Kidney (tissue), 14 donors: ENCODE results near the gene LRRC73. TPM values are rescaled to one million over a fixed set of nuclear protein-coding genes. Genes with fewer than 3 reads are reported as not detected.
"Not testable (repeated sequence)": the region's sequence is repeated elsewhere in the genome, so short reads cannot be mapped to it uniquely, and the experiment has no call there.

Experiments used
- DNase-seq, 5 donors: peaks; one replicate each; pipeline ENCODE4 v3.0.0-alpha.2; 2013 to 2020
- FAIRE-seq: peaks from 2 replicates; lab custom pipeline; 2012; peaks lifted over from hg19 to GRCh38; lab: Jason Lieb, UNC
- H3K27ac ChIP-seq, 2 donors: one replicate each; pipeline ENCODE4 v1.7.0; 2013; ENCODE audit warnings: low read depth in 2 of 2, low read length in 2 of 2, inconsistent platforms in 1 of 2
- H3K27me3 ChIP-seq: one replicate; pipeline ENCODE4 v1.7.1; 2013; ENCODE audit warnings: low read length, inconsistent platforms; ENCODE audit not compliant: control insufficient read depth, insufficient read depth
- H3K36me3 ChIP-seq, 3 donors: one replicate each; pipeline versions ENCODE4 v1.7.0 to v1.7.1; 2013; ENCODE audit warnings: low read length in 3 of 3, control low read depth in 1 of 3, inconsistent platforms in 1 of 3; ENCODE audit not compliant: insufficient read depth in 3 of 3, control insufficient read depth in 2 of 3
- H3K4me1 ChIP-seq, 3 donors: one replicate each; pipeline versions ENCODE4 v1.7.0 to v1.7.1; 2013; ENCODE audit warnings: low read length in 3 of 3, inconsistent platforms in 1 of 3, low read depth in 1 of 3; ENCODE audit not compliant: control insufficient read depth in 2 of 3, insufficient read depth in 2 of 3
- H3K4me3 ChIP-seq, 3 donors: one replicate each; pipeline versions ENCODE4 v1.7.0 to v1.8.1; 2013; ENCODE audit warnings: low read length in 3 of 3, control low read depth in 1 of 3, inconsistent platforms in 1 of 3
- H3K9ac ChIP-seq, 3 donors: one replicate each; pipeline versions ENCODE4 v1.7.0 to v1.7.1; 2013; ENCODE audit warnings: low read length in 3 of 3, control low read depth in 1 of 3, inconsistent platforms in 1 of 3
- H3K9me3 ChIP-seq, 3 donors: one replicate each; pipeline versions ENCODE4 v1.7.0 to v1.7.1; 2013; ENCODE audit warnings: low read length in 3 of 3, control low read depth in 1 of 3, inconsistent platforms in 1 of 3; ENCODE audit not compliant: control insufficient read depth in 2 of 3, insufficient read depth in 1 of 3
- CTCF ChIP-seq: IDR thresholded peaks from 3 replicates; pipeline ENCODE4 v1.5.1; 2012; ENCODE audit warnings: mild to moderate bottlenecking, moderate library complexity, borderline replicate concordance; ENCODE audit not compliant: insufficient read depth; ENCODE audit errors: extremely low read depth
- intact Hi-C: fragments of 100-400 bp; cut with DNase I; formaldehyde crosslinking; loops from one replicate; pipeline ENCODE4 v1.11.1; 2022
- polyA plus RNA-seq: library from polyadenylated mRNA; stranded (reverse); fragments of 350-450 nt; fragmentation: Illumina TruSeq; extraction: RNeasy Lipid Tissue Mini Kit (QIAGEN cat#74804); gene quantifications from one replicate; pipeline ENCODE4 v1.2.3, GENCODE V29; 2014; ENCODE audit warnings: low read depth, low replicate concordance; ENCODE audit not compliant: insufficient read depth
- total RNA-seq: library from RNA; stranded (reverse); fragmentation: NEBNext Ultra II Directional; extraction: Animal tissue kit (Norgen Biotek cat#: 25700); gene quantifications from one replicate; pipeline ENCODE4 v1.2.1, GENCODE V29; 2021
- donor health status: control.
- donor health status: control.
- donor health status: control.
- donor health status: control.
- donor health status: control.
- donor health status: DM: yes; HTN: yes; CAD: no.
- donor health status: Normal renal cell carcinoma (clear cell type).

LRRC73 gene
- total and polyA plus RNA-seq, 2 donors from 2014 or later: 1.5 to 4.6 TPM

- no peak overlapping the region for H3K9ac ChIP-seq
- no peaks in the 10 kb centered on the region for H3K9me3 ChIP-seq
- H3K27me3 ChIP-seq: no peaks in the 10 kb centered on the region
- no peak for DNase-seq
- no peak for FAIRE-seq
- H3K36me3 ChIP-seq: peaks cover 0 to 7% (median 6%) of the 10 kb centered on the region in 3 donors
- H3K4me3 ChIP-seq: no peak overlapping the region
- no peaks in the 10 kb centered on the region for H3K4me1 ChIP-seq
- TF ChIP-seq CTCF: no peak
- no peak overlapping the region for H3K27ac ChIP-seq
- intact Hi-C loops: no loop called here
Observed at GRCh38 chr6:43540507-43540906, 30.4 kb upstream of the LRRC73 start.

GRCh38 chr6:43539409-43539808, 29.3 kb upstream of the LRRC73 start:
- H3K27me3 ChIP-seq, H3K36me3 ChIP-seq, H3K27ac ChIP-seq, H3K4me1 ChIP-seq, H3K9ac ChIP-seq, DNase-seq, intact Hi-C loops, H3K9me3 ChIP-seq, H3K4me3 ChIP-seq, FAIRE-seq: not testable (repeated sequence)

DNA sequence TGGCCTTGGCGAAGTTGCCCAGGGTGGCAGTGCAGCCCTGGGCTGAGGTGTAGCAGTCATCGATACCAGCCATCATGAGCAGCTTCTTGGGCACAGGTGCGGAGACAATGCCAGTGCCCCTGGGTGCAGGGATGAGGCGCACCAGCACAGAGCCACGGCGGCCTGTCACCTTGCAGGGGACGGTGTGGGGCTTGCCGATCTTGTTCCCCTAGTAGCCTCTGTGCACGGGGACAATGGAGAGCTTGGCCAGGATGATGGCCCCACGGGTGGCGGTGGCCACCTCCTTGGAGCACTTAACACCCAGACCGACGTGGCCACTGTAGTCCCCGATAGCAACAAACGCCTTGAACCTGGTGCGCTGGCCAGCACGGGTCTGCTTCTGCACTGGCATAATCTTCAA, 28.8 kb upstream of the LRRC73 start:
- H3K4me3 ChIP-seq, H3K27me3 ChIP-seq, FAIRE-seq, H3K36me3 ChIP-seq, intact Hi-C loops, H3K9me3 ChIP-seq, H3K4me1 ChIP-seq, H3K9ac ChIP-seq, H3K27ac ChIP-seq, DNase-seq: not testable (repeated sequence)

DNA sequence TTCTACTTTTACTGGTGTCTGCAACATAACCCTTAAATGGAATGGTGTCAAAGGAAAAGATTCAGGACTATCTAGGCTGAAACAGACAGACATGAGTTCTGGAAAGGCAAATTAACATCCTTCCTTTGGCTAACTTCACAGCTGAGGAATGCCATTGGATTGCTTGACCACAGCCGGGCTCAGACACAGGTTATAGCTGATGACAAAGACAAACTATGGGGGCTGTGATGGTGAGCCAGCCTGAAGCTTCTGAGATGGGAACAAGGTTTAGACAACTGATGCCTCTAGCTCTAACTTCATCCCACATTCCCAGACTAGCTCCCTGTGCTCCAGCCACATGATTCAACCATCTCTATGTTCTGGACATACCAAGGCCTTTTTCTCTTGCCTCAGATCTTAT, 22.1 kb upstream of the LRRC73 start:
- DNase-seq: no peak
- no peak overlapping the region for H3K9ac ChIP-seq
- peaks cover 5 to 22% (median 18%) of the 10 kb centered on the region in 3 donors for H3K36me3 ChIP-seq
- no peak overlapping the region for H3K4me3 ChIP-seq
- H3K27me3 ChIP-seq: no peaks in the 10 kb centered on the region
- intact Hi-C loops: no loop called here
- no peak overlapping the region for H3K27ac ChIP-seq
- no peaks in the 10 kb centered on the region for H3K4me1 ChIP-seq
- TF ChIP-seq CTCF: no peak
- FAIRE-seq: no peak
- no peaks in the 10 kb centered on the region for H3K9me3 ChIP-seq
